Measurements from ENCODE around the gene GADL1. TPM values are rescaled to one million over a fixed set of nuclear protein-coding genes. Genes with fewer than 3 reads are reported as not detected.

Gene GADL1
- polyA plus RNA-seq, 1 donor (not counting 4 experiments of a cell fraction or from before 2014, with no cell fraction given): not detected

DNA sequence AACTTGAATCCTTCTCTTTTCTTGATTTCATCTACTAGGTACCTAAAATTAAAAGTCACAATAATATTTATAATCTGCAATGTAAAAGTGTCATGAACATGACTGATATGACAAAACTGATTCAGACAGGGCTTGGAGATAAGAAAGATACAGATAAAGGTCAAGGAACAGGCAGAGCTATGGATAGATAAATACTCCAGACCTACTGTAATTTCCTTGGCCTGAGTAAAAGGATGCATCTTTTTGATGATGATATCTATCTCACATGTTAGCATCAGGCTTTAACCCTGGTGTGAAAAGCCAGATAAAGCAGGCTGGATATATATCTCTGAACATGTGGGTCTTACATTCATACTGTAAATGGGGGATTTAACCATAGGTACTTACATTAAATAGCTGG, 108.1 kb downstream of the GADL1 start:
- H3K27me3 ChIP-seq (ENCODE audit: control insufficient read depth, extremely low read depth, insufficient read depth, low read length): no peaks in the 10 kb centered on the region
- DNase-seq (ENCODE audit: low read depth, low spot score) (no peak), FAIRE-seq (no peak)
- no peak overlapping the region for H3K4me2 ChIP-seq (ENCODE audit: control insufficient read depth, extremely low read depth, insufficient read depth, low read depth, low read length)
- no peak overlapping the region for H3K27ac ChIP-seq (ENCODE audit: control insufficient read depth, insufficient read depth, low read length)
- no peaks in the 10 kb centered on the region for H4K20me1 ChIP-seq (ENCODE audit: control insufficient read depth, extremely low read depth, insufficient read depth, low read length)
- no peaks in the 10 kb centered on the region for H3K36me3 ChIP-seq (ENCODE audit: control insufficient read depth in 2 of 2, extremely low read depth in 1 of 2, insufficient read depth in 2 of 2, low read length in 2 of 2)
- TF ChIP-seq, protein P1, sequence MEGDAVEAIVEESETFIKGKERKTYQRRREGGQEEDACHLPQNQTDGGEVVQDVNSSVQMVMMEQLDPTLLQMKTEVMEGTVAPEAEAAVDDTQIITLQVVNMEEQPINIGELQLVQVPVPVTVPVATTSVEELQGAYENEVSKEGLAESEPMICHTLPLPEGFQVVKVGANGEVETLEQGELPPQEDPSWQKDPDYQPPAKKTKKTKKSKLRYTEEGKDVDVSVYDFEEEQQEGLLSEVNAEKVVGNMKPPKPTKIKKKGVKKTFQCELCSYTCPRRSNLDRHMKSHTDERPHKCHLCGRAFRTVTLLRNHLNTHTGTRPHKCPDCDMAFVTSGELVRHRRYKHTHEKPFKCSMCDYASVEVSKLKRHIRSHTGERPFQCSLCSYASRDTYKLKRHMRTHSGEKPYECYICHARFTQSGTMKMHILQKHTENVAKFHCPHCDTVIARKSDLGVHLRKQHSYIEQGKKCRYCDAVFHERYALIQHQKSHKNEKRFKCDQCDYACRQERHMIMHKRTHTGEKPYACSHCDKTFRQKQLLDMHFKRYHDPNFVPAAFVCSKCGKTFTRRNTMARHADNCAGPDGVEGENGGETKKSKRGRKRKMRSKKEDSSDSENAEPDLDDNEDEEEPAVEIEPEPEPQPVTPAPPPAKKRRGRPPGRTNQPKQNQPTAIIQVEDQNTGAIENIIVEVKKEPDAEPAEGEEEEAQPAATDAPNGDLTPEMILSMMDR (optimal IDR thresholded peaks at IDR 0.05 in 1 of 3, IDR thresholded peaks at IDR 0.05 in 1 of 3, conservative IDR thresholded peaks at IDR 0.05 in 1 of 3; ENCODE audit: extremely low read depth in 1 of 3, insufficient read depth in 2 of 3, low read length in 3 of 3): no peak
- TF ChIP-seq EZH2 (IDR thresholded peaks at IDR 0.05; ENCODE audit: low read length): no peak
- H3K4me3 ChIP-seq (ENCODE audit: control insufficient read depth in 2 of 3, extremely low read depth in 1 of 3, insufficient read depth in 2 of 3, low read depth in 1 of 3, low read length in 3 of 3): no peak overlapping the region
- H3K9me3 ChIP-seq (ENCODE audit: control insufficient read depth, low read depth, low read length): no peaks in the 10 kb centered on the region
- no peaks in the 10 kb centered on the region for H3K79me2 ChIP-seq (ENCODE audit: control insufficient read depth, insufficient read depth, low read length)
- dilution Hi-C loops (cut with MboI; ENCODE audit: extremely low pct_ligation_motif_present, low sequenced_read_pairs): no loop called here
- H3K4me1 ChIP-seq (ENCODE audit: control insufficient read depth, extremely low read depth, insufficient read depth, low read length): no peaks in the 10 kb centered on the region
- no peak overlapping the region for H3K9ac ChIP-seq (ENCODE audit: control insufficient read depth, extremely low read depth, insufficient read depth, low read length)
- no peaks in the 10 kb centered on the region for H3K9me1 ChIP-seq (ENCODE audit: control insufficient read depth, extremely low read depth, insufficient read depth, low read length)
- no peak overlapping the region for H2AFZ ChIP-seq (ENCODE audit: control insufficient read depth, low read length)

DNA sequence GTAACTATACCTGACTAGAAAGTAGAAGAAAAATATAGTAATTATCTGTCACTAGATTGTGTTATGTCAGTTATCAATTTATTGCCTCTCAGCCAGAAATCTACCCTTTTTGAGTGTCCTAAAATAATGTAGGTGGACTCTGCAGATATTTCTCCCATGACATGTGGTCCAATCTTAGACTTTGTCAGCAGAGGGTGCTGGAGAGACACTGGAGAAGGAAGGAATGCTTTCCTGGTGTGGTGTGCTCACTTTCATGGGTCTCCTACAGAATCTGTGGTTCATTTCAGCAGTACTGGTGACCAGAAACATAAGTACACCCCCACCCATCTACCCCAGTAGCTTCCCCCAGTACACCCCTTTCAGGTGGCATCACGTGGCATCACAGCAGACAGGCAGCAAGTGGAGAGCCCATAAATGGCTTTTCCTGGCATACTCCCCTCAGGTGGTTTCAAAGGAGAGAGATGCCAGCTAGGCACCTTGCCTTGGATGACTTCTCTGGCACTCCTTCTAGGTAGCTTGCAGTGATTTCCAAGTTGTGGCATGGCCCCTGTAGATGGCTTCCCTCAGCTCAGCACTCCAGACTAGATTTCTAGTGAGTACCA, 114.7 kb downstream of the GADL1 start:
- Histone ChIP-seq H3K9ac (ENCODE audit: control insufficient read depth, extremely low read depth, insufficient read depth, low read length) (no peak overlapping the region), H3K4me1 (ENCODE audit: control insufficient read depth, extremely low read depth, insufficient read depth, low read length) (peaks cover 5% of the 10 kb centered on the region), H2AFZ (ENCODE audit: control insufficient read depth, low read length) (no peak overlapping the region), H3K27me3 (ENCODE audit: control insufficient read depth, extremely low read depth, insufficient read depth, low read length) (no peaks in the 10 kb centered on the region), H4K20me1 (ENCODE audit: control insufficient read depth, extremely low read depth, insufficient read depth, low read length) (no peaks in the 10 kb centered on the region), H3K79me2 (ENCODE audit: control insufficient read depth, insufficient read depth, low read length) (no peaks in the 10 kb centered on the region), H3K27ac (ENCODE audit: control insufficient read depth, insufficient read depth, low read length) (no peak overlapping the region), H3K4me2 (ENCODE audit: control insufficient read depth, extremely low read depth, insufficient read depth, low read depth, low read length) (no peak overlapping the region), H3K9me3 (ENCODE audit: control insufficient read depth, low read depth, low read length) (no peaks in the 10 kb centered on the region), H3K9me1 (ENCODE audit: control insufficient read depth, extremely low read depth, insufficient read depth, low read length) (no peaks in the 10 kb centered on the region), H3K36me3 (ENCODE audit: control insufficient read depth in 2 of 2, extremely low read depth in 1 of 2, insufficient read depth in 2 of 2, low read length in 2 of 2) (no peaks in the 10 kb centered on the region), H3K4me3 (ENCODE audit: control insufficient read depth in 2 of 3, extremely low read depth in 1 of 3, insufficient read depth in 2 of 3, low read depth in 1 of 3, low read length in 3 of 3) (no peak overlapping the region)
- FAIRE-seq (peak; percentile 85), DNase-seq (ENCODE audit: low read depth, low spot score) (no peak)
- no peak for TF ChIP-seq EZH2 (IDR thresholded peaks at IDR 0.05; ENCODE audit: low read length)
- TF ChIP-seq, protein P1 (optimal IDR thresholded peaks at IDR 0.05 in 1 of 3, IDR thresholded peaks at IDR 0.05 in 1 of 3, conservative IDR thresholded peaks at IDR 0.05 in 1 of 3; ENCODE audit: extremely low read depth in 1 of 3, insufficient read depth in 2 of 3, low read length in 3 of 3): peak; percentile 72 to 79 (median 74)
- dilution Hi-C loops (cut with MboI; ENCODE audit: extremely low pct_ligation_motif_present, low sequenced_read_pairs): no loop called here
